ENCODE results near the gene MSH6.

MSH6 gene

GRCh38 chr2:47783486-47784351 is 774 bp downstream of the MSH6 start:
- peak; percentile 69 for DNase-seq

DNA sequence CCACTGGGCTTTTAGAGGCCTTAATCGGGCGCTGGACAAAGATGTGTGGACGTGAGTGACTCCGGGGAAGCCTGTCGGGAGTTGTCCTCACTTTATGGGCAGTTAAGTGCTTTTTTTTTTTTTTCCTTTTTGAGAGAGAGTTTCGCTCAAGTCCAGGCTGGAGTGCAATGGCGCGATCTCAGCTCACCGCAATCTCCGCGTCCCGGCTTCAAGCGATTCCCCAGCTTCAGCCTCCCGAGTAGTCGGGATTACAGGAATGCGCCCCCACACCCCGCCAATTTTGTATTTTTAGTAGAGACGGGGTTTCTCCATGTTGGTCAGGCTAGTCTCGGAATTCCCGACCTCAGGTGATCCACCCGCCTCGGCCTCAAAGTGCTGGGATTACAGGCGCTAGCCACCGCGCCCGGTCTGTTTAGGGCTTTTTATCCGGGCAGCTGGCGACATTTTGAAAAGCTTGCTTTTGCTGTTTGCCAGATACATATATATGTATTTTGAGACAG is 1.5 kb downstream of the MSH6 start:
- no peak for DNase-seq

DNA sequence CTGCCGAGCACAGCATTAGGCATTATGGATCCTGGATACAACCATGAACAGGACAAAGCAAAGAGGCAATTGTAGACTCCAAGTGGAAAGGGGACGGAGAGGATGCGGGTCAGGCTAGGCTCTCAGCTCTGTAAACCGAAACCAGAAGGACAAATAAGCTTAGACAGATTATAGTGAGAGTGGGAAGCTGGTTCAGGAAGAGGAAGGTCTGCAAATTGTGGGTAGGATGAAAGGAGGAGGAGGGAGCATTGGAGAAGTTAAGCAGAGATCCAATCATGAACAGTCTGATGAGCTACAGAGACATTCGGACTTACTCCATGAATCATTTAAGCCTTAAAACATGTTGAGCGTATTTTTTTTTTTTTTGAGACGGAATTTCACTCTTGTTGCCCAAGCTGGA is 3.0 kb downstream of the MSH6 start:
- DNase-seq, result no peak

DNA sequence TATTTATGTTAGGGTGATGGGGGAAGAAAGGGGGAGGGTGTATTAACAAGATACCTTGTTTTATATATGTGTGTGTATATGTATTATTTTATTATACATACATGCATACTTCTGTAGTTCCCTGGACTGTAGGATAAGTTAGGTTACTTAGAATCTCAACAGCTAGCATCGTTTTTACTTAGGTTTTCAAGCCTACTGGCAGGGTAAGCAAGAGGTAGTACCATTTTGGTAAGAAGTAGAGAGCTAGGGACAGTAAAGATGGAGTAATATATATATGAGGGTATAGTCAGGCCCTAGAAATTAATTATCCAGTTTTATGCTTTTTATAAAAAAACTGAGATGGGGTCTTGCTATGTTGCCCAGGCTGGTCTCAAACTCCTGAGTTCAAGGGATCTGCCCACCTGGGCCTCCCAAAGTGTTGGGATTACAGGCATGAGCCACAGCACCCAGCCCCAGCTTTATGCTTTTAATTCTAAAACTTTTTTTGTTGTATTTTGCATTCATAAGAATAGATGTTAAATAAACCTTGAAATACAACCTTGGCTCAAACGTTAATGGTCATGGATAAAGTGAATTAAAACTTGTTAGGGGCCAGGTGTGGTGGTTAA is 13.2 kb downstream of the MSH6 start:
- no peak for DNase-seq

DNA sequence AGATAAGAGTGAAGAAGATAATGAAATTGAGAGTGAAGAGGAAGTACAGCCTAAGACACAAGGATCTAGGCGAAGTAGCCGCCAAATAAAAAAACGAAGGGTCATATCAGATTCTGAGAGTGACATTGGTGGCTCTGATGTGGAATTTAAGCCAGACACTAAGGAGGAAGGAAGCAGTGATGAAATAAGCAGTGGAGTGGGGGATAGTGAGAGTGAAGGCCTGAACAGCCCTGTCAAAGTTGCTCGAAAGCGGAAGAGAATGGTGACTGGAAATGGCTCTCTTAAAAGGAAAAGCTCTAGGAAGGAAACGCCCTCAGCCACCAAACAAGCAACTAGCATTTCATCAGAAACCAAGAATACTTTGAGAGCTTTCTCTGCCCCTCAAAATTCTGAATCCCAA is 15.7 kb downstream of the MSH6 start:
- DNase-seq, result no peak

DNA sequence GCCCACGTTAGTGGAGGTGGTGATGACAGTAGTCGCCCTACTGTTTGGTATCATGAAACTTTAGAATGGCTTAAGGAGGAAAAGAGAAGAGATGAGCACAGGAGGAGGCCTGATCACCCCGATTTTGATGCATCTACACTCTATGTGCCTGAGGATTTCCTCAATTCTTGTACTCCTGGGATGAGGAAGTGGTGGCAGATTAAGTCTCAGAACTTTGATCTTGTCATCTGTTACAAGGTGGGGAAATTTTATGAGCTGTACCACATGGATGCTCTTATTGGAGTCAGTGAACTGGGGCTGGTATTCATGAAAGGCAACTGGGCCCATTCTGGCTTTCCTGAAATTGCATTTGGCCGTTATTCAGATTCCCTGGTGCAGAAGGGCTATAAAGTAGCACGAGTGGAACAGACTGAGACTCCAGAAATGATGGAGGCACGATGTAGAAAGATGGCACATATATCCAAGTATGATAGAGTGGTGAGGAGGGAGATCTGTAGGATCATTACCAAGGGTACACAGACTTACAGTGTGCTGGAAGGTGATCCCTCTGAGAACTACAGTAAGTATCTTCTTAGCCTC is 16.2 kb downstream of the MSH6 start:
- DNase-seq, result no peak

- no peak for DNase-seq
Measured at GRCh38 chr2:47801118-47801517, 18.2 kb downstream of the MSH6 start.

DNA sequence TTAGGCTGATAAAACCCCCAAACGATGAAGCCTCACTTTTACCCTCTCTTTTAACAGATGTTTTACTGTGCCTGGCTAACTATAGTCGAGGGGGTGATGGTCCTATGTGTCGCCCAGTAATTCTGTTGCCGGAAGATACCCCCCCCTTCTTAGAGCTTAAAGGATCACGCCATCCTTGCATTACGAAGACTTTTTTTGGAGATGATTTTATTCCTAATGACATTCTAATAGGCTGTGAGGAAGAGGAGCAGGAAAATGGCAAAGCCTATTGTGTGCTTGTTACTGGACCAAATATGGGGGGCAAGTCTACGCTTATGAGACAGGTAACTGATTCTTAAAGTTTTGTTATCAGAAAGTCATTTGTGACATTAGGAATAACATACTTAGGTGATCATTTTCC is 20.4 kb downstream of the MSH6 start:
- no peak for DNase-seq

DNA sequence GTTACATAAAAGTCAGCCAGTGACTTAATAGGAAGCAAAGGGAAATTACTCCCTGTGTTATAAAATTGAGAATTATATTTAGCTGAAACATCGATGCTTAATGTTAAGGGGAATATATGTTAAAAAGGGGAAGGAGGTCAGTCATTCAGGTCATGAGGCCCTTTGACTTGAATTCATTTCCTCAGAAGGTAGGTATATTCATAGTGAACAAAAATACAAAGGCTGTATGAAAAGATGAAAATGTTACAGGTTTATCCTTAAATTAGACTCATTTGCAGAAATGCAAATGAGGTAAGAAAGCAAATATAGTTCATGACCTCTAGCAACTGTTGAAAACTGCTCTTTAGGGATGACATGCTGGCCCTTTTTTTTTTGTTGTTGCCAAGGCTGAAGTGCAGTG is 20.8 kb downstream of the MSH6 start:
- no peak for DNase-seq

DNA sequence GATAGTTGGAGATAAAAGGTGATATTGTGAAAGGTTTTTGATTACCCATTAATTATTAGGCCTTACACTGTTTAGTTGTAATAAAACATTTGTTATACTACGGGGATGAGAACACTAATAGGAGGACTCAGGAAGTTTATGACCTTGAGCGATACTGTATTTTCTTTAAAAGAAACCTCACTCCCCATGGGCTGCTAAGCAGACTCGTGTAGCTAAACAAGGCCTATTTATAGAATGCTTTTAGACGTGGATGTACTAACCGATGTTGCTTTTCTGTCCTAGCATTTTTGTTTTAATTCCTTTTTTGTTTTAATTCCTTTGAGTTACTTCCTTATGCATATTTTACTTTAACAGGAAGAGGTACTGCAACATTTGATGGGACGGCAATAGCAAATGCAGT is 22.9 kb downstream of the MSH6 start:
- no peak for DNase-seq

DNA sequence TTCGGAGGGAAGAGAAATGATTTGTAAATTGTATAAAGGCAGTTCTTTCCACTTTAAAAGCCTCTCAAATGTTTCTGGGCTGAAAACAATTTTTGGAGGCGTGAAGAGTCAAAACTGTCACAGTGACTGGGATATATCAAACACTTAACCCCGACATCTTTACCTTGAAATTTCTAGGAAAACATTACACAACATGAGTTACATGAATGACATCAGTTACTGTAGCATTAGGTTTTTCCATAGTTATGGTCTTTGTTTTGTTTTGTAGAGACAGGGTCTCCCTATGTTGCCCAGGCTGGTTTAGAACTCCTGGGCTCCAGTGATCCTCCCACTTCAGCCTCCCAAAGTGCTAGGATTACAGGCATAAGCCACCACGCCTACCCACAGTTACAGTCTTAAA is 25.7 kb downstream of the MSH6 start:
- DNase-seq, result no peak

- DNase-seq, result no peak
Measured at GRCh38 chr2:47809903-47810302, 27.0 kb downstream of the MSH6 start.

DNA sequence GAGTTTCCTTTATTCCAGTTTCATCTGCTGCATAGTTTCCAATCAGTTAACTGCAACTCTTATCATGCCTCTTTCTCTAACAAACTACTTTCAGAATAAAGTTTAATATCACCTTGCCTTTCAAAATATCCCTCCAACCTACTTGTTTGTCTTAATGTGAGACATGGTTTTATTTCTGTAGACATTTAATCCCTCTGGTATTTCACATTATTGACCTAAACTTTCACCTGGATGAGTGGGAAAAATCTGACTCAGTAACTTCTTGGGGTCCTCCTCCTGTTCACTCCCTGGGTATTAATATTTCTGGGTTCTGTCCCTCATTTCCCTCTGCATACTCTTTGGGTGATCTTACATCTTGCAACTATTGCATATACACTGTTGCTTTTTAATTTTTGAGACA is 27.9 kb downstream of the MSH6 start:
- no peak for DNase-seq

DNA sequence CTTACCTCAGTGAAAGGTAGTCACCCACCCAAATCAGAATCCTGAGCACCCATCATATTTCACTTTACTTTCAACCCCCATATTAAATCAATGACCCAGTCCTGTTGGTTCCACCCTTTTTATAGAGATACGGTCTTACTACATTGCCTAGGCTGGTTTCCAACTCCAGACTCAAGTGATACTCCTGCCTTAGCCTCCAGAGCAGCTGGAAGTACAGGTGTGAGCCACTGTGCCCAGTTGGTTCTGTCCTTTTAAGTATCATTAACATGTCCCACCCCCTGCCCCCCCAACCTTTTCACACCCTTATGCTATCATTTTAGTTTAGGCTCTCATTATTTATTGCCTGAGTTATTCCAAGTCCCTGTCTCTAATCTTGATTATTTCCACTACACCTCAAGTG is 28.7 kb downstream of the MSH6 start:
- no peak for DNase-seq

DNA sequence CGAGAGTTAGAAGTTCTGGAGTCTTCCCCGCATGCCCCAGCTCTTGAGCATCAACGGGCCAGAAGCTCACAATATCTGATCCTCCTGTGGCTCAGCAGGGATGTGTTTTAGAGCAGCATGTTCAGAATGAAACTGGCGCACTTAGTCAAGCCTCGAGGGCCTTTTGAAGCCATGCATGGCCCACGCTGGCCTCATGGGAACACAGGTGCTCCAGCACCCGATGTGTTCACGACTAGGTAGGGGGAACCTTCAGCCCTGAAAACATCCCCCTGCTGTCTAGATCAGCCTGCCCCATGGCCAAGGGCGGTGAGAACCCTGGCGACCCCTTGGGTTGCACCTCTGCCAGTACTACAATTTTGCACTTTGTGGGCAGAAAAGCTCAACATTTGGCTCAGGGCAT is 32.8 kb downstream of the MSH6 start:
- DNase-seq, result no peak

DNA sequence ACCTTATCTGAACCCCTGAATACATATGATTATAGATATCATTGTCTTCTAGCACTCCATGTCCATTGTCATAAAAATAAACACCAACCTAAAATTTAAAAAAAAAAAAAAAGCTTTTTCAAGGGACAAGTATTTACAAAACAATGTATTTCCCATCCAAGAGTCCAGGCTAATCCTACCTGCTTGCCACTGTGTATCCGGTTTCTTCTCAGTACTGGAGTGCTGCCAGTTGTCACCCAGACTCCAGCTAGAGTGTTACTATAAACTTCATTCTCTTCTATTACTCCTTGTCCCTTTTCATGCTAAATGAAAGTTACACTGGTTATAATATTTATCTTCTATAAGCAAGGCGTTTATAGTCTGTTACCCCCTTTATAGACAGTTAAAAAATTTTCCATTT is 35.8 kb downstream of the MSH6 start:
- DNase-seq, result no peak

GRCh38 chr2:47819834-47820233 is 36.9 kb downstream of the MSH6 start:
- DNase-seq, result no peak

GRCh38 chr2:47822518-47822917 is 39.6 kb downstream of the MSH6 start:
- DNase-seq, result no peak

- no peak for DNase-seq
Measured at GRCh38 chr2:47833516-47833968, 50.6 kb downstream of the MSH6 start.

DNA sequence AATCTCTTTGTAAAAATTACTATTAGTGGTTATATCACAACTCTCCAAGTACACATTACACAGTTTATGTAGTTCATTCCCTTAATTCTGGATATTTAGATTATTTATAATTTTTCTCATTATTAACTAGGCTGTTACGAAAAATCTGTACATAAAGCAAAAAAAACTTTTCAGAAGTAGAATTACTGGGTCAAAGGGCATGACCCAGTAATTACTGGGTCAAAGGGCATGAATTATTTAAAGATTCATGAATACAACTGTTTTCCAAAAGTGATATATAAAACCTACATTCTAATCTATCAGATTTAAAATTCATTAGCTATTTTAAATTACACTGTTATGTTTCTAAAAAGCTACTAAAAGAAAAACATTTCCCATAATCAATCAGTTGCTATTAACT is 55.3 kb downstream of the MSH6 start:
- no peak for DNase-seq

DNA sequence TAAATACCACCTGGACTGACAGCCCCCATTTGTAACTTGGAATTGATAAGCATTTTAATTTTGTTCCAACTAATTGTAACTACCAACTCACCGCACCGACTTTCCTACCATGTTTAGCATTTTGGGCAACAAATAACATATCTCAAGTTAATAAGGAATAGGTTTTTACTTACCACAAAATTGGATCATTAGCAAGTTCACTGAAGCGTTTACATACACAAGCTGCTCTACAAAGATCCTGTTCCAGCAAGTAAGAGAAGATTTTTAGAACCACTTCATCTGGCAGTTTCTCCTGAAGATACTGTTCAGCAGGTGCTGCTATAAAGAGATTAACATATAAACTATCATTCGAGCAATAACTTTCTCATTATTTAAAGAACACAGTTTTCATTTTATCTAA is 55.7 kb downstream of the MSH6 start:
- no peak for DNase-seq

DNA sequence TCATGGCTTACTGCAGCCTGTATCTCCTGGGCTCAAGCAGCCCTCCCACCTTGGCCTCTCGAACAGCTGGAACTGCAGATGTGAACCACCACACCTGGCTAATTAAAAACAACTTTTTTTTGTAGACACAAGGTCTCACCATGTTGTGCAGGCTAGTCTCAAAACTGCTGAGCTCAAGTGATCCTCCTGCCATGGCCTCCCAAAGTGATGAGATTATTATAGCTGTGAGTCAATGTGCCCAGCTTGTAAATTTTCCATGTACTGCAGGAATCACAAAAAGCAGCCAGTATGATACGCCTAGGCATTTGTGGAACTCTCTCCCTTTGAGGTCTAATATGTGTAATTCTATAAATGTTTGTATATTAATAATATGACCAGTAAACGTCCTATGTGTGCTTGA is 59.9 kb downstream of the MSH6 start:
- DNase-seq, result no peak

DNA sequence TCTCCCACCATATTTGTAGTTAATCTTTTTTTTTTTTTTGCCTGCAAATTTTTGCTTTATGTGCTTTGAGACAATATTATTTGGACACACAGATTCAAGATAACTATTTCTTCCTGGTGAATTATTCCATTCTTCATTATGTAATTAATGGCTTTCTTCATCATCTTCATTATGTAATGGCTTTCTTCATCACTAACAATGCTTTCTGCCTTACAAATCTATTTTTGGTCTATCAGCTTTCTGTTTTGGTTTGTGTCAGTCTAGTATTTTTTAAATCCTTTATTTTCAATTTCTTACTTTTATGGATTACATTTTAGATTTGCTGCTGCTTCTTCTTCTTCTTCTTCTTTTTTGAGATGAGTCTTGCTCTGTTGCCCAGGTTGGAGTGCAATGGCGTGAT is 60.5 kb downstream of the MSH6 start:
- DNase-seq, result no peak

DNA sequence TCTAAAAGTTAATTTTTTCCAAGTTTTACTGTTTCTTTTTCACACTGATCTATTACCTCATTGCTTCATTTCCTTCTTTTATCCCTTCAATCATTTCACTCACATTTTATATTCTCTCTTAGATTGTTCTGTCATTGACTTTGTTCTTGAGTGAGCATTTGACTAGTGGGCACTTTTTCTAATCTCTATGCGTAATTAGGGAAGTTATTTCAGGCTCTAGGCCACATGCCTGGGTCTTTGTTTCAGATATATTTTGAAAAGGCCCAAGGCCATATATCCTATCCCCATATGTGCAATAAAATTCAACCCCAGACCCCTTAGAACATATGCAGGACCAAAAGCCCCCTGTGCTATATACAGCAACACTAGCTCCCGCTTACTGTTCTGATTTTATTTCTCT is 61.2 kb downstream of the MSH6 start:
- DNase-seq, result no peak

Data from activated naive CD4-positive, alpha-beta T cell treated with Interleukin-2 at 50 U/mL for 16 hours (primary cell).